DOHH2 (cell line): Measurements from ENCODE around the gene TEX261.

Experiments used
- H3F3A ChIP-seq: fragments of 200-600 bp; sonication (generic), shearing (Covaris generic); 2 replicates; pipeline ENCODE4 v1.6.0; 2016; ENCODE audit warnings: antibody characterized with exemption, mild to moderate bottlenecking; ENCODE audit not compliant: control insufficient read depth, insufficient read depth
- H3K27ac ChIP-seq: fragments of 200-600 bp; sonication (generic); 2 replicates; pipeline ENCODE4 v1.5.1; 2014; ENCODE audit warnings: low read depth, mild to moderate bottlenecking, low read length, moderate library complexity
- H3K27me3 ChIP-seq: fragments of 200-600 bp; sonication (generic); 2 replicates; pipeline ENCODE4 v1.6.1; 2014; ENCODE audit warnings: mild to moderate bottlenecking, low read length, mixed read lengths; ENCODE audit not compliant: control insufficient read depth
- H3K36me3 ChIP-seq: fragments of 200-600 bp; sonication (generic); 2 replicates; pipeline ENCODE4 v1.6.1; 2014; ENCODE audit warnings: mild to moderate bottlenecking, low read length, moderate library complexity, mixed read lengths; ENCODE audit not compliant: control insufficient read depth
- H3K4me1 ChIP-seq: fragments of 200-600 bp; sonication (generic); 2 replicates; pipeline ENCODE4 v1.6.1; 2014; ENCODE audit warnings: mild to moderate bottlenecking, low read length, mixed read lengths; ENCODE audit not compliant: control insufficient read depth
- H3K4me2 ChIP-seq: fragments of 200-600 bp; sonication (generic); 2 replicates; pipeline ENCODE4 v1.6.0; 2014; ENCODE audit warnings: mild to moderate bottlenecking, low read length, moderate library complexity
- H3K4me3 ChIP-seq: fragments of 200-600 bp; sonication (generic); 2 replicates; pipeline ENCODE4 v1.5.1; 2014; ENCODE audit warnings: mild to moderate bottlenecking, low read length, mixed read lengths
- H3K79me2 ChIP-seq: fragments of 200-600 bp; sonication (generic); 2 replicates; pipeline ENCODE4 v1.6.1; 2014; ENCODE audit warnings: mild to moderate bottlenecking, low read length, mixed read lengths; ENCODE audit not compliant: control insufficient read depth
- H3K9me2 ChIP-seq: fragments of 200-600 bp; sonication (generic); replicated peaks from 2 replicates; pipeline ENCODE4 v1.6.1; 2014; ENCODE audit warnings: mild to moderate bottlenecking, low read length, mixed read lengths; ENCODE audit not compliant: control insufficient read depth
- H3K9me3 ChIP-seq: fragments of 200-600 bp; sonication (generic); 2 replicates; pipeline ENCODE4 v1.6.1; 2014; ENCODE audit warnings: antibody characterized with exemption, low read length, mixed read lengths; ENCODE audit not compliant: control insufficient read depth, insufficient read depth
- H4K20me1 ChIP-seq: fragments of 200-600 bp; sonication (generic); 2 replicates; pipeline ENCODE4 v1.6.0; 2014; ENCODE audit warnings: low read depth, mild to moderate bottlenecking, antibody characterized with exemption, low read length, moderate library complexity; ENCODE audit not compliant: control insufficient read depth, insufficient read depth
- CTCF ChIP-seq: fragments of 200-600 bp; sonication (generic); IDR thresholded peaks from one replicate; pipeline ENCODE4 v1.5.1; 2014; ENCODE audit warnings: antibody characterized with exemption, mild to moderate bottlenecking, low read depth, low read length; ENCODE audit not compliant: poor library complexity, severe bottlenecking
- EZH2phosphoT487 ChIP-seq: fragments of 200-600 bp; sonication (generic); IDR thresholded peaks from 2 replicates; pipeline ENCODE4 v1.6.1; 2017; ENCODE audit warnings: borderline replicate concordance, mild to moderate bottlenecking, antibody characterized with exemption, low read length, moderate library complexity, mixed read lengths

Gene TEX261

GRCh38 chr2:70995426-70995729, 705 bp upstream of the TEX261 start:
- H3K27ac ChIP-seq: peak overlapping the region; percentile 45

GRCh38 chr2:70994009-70994698, 519 bp downstream of the TEX261 start:
- Histone ChIP-seq H3F3A (peaks cover 3% of the 10 kb centered on the region; the same call in 1 of the 2 replicates), H3K9me2 (no peaks in the 10 kb centered on the region), H3K4me3 (peak overlapping the region; percentile 91), H3K79me2 (peaks cover 38% of the 10 kb centered on the region), H3K36me3 (peaks cover 37% of the 10 kb centered on the region), H4K20me1 (peaks cover 9% of the 10 kb centered on the region), H3K4me1 (peaks cover 21% of the 10 kb centered on the region), H3K27me3 (no peaks in the 10 kb centered on the region), H3K27ac (0 out of 2 replicates have a peak overlapping the region, but pooled peaks have one; percentile 31), H3K9me3 (no peaks in the 10 kb centered on the region), H3K4me2 (peak overlapping the region; percentile 93)
- TF ChIP-seq EZH2phosphoT487: no peak
- TF ChIP-seq CTCF: no peak

More at GRCh38 chr2:70995426-70995729, 705 bp upstream of the TEX261 start:
- Histone ChIP-seq H3K9me3 (no peaks in the 10 kb centered on the region), H3K4me2 (peak overlapping the region; percentile 89), H3K4me1 (peaks cover 29% of the 10 kb centered on the region), H4K20me1 (peaks cover 9% of the 10 kb centered on the region), H3F3A (peaks cover 3% of the 10 kb centered on the region; the same call in 1 of the 2 replicates), H3K9me2 (no peaks in the 10 kb centered on the region), H3K36me3 (peaks cover 25% of the 10 kb centered on the region), H3K4me3 (peak overlapping the region; percentile 91), H3K79me2 (peaks cover 38% of the 10 kb centered on the region), H3K27me3 (no peaks in the 10 kb centered on the region)
- TF ChIP-seq CTCF: peak; percentile 56
- TF ChIP-seq EZH2phosphoT487: no peak

DNA sequence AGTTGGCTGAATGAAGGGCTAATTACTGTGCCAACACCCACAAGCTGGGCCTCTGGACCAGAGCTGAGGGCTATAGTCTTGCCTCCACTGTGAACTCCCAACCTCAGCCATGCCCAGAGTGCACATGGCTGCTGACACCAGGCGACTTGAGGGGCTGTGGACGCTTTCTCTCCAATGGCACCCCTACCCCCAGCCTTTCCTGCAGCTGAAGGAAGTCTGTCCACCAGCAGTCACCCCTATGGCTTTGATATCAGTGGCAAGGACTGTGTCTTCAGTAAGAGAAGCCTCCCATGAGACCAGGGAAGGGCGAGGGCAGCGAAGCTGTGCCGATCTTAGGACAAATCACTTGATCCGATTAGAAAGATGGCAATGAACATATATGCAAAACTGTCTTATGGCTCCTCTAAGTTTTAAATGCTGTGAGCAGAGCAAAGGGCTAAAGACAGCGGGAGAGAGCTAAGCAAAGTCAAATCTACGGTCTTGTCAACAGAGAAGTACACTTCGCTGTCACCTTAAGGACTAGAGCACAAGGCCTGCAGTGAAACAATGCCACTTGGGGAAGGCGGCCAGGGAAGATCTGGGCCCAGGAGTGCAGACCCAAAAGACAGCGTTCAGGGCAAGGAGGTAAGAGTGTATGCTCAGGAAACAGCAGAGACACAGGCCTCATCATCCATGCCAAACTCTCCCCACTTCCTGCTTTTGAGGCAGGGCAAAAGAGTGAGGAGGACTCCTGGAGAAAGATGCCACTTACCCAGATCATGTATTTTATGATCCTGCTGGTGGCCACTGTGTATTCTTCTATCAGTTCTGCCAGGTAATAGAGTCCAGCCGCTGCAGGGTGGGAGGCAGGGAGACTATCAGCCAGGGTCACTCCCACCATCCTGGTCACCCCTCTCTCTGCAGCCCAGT, 1.5 kb downstream of the TEX261 start:
- Histone ChIP-seq H4K20me1 (peaks cover 9% of the 10 kb centered on the region), H3K4me2 (peak overlapping the region; percentile 93), H3K9me2 (no peaks in the 10 kb centered on the region), H3K27ac (no peak overlapping the region), H3K79me2 (peaks cover 38% of the 10 kb centered on the region), H3K4me3 (peak overlapping the region; percentile 91), H3F3A (no peaks in the 10 kb centered on the region; the same call in 1 of the 2 replicates), H3K9me3 (no peaks in the 10 kb centered on the region), H3K27me3 (no peaks in the 10 kb centered on the region), H3K4me1 (peaks cover 21% of the 10 kb centered on the region), H3K36me3 (peaks cover 46% of the 10 kb centered on the region)
- TF ChIP-seq EZH2phosphoT487: no peak
- TF ChIP-seq CTCF: no peak
